Neural progenitor cell (in vitro differentiated cells): ENCODE results near the gene IGFBP6.

Experiments
- EZH2 ChIP-seq: fragments of 200-600 bp; sonication (generic); IDR thresholded peaks from 2 replicates; pipeline ENCODE4 v1.6.1; 2017; ENCODE audit warnings: antibody characterized with exemption, mild to moderate bottlenecking, moderate library complexity
- EZH2phosphoT487 ChIP-seq: fragments of 200-600 bp; sonication (generic); IDR thresholded peaks from 2 replicates; pipeline ENCODE4 v1.6.1; 2017; ENCODE audit warnings: antibody characterized with exemption
- TF ChIP-seq, protein P1 (sequence below): fragments of 200-600 bp; sonication (generic); IDR thresholded peaks from 2 replicates; pipeline ENCODE4 v1.5.1; 2017; ENCODE audit warnings: antibody characterized with exemption, mild to moderate bottlenecking

DNA sequence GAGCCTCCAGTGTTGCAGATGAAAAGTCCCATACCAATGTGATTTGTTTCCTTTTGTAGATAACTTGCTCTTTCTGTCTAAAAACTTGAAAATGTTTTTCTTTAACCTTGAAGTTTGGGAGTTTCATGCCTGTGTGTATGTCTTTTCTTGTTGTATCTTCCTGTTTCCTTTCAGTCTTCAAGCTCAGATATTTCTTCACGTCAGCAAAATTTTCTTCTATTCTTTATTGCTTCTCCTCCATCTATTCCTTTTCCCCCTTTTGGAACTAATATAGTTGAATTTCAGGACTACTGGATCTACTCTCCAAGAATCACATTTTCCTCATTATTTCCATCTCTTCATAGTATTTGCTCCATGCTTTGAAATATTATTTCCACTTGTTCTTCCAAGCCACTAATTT is 29.7 kb downstream of the IGFBP6 start:
- TF ChIP-seq, protein P1, sequence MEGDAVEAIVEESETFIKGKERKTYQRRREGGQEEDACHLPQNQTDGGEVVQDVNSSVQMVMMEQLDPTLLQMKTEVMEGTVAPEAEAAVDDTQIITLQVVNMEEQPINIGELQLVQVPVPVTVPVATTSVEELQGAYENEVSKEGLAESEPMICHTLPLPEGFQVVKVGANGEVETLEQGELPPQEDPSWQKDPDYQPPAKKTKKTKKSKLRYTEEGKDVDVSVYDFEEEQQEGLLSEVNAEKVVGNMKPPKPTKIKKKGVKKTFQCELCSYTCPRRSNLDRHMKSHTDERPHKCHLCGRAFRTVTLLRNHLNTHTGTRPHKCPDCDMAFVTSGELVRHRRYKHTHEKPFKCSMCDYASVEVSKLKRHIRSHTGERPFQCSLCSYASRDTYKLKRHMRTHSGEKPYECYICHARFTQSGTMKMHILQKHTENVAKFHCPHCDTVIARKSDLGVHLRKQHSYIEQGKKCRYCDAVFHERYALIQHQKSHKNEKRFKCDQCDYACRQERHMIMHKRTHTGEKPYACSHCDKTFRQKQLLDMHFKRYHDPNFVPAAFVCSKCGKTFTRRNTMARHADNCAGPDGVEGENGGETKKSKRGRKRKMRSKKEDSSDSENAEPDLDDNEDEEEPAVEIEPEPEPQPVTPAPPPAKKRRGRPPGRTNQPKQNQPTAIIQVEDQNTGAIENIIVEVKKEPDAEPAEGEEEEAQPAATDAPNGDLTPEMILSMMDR, result no peak
- TF ChIP-seq EZH2phosphoT487 (no peak), EZH2 (no peak)
